Measurements from ENCODE around the gene ANXA8.

The ANXA8 gene

GRCh38 chr10:47445720-47446119 is 38.2 kb downstream of the ANXA8 start:
- DNase-seq: no peak

DNA sequence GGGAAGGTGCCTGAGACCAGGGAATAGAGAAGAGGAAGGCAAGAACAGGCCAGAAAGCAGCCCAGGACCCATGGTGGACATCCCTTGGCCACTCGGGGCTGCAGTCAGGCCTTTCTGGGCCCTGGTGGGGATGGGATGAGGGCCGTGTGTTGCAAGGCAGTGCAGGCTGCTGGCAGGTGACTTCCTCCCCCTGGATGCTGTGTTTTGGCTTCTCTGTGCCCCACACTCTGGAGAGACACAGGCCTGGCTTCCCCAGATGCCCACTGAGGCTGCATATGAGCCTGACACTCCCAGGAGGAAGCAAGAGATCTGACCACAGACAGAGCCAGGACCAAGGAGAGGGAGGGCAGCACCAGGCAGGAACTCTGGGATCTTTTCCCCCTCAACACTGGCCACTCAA is 39.9 kb downstream of the ANXA8 start:
- DNase-seq: no peak

DNA sequence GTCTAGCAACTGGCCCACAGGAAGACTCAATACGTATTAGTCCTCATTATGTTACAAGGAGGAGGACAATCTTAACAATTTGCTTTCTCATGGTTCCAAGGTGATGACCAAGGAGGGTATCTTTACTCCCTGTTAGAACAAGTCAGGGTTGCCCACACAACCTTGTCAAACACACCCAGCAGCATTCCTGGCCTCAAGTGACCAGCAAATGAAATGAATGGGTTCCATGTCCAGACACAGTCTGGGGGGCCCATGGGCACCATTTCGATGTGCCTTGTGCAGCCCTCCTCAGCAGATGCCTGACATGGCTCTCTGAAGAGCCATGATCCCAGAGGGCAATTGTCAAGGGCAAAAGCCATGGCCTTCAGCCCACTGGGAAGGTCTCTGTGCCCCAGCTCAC is 40.8 kb downstream of the ANXA8 start:
- no peak for DNase-seq

GRCh38 chr10:47442351-47442750 is 41.6 kb downstream of the ANXA8 start:
- no peak for DNase-seq

DNA sequence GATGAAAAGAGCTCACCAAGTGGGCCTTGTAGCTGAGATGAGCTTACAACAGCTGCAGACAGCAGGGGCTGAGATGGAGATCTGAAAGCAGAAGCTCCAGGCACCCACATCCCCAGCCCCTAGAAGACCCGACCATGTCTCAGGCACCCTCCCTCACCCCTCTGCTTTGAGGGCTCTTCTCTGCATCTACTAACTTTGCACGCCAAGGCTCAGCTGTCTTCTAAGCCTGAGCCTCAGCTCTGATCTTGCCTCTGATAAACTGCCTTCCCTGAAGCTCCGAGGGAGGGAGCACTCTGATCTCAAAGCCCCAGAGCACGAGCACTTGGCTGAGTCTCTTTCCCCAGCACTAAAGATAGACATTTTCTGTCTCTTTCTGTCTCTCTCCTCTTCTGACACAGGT is 42.0 kb downstream of the ANXA8 start:
- DNase-seq: no peak

- DNase-seq: no peak
Observed at GRCh38 chr10:47440207-47440606, 43.7 kb downstream of the ANXA8 start.

GRCh38 chr10:47438857-47439474 is 44.9 kb downstream of the ANXA8 start:
- no peak for DNase-seq

DNA sequence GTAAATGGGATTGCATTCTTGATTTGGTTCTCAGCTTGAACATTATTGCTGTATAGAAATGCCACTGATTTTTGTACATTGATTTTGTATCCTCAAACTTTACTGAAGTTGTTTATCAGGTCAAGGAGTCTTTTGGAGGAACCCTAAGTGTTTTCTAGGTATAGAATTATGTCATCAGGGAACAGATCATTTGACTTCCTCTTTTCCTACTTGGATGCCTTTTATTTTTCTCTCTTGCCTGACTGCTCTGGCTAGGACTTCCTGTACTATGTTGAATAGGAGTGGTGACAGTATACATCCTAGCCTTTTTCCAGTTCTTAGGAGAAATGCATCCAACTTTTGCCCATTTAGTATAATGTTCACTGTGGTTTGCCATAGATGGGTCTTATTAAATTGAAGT is 48.8 kb downstream of the ANXA8 start:
- no peak for DNase-seq

DNA sequence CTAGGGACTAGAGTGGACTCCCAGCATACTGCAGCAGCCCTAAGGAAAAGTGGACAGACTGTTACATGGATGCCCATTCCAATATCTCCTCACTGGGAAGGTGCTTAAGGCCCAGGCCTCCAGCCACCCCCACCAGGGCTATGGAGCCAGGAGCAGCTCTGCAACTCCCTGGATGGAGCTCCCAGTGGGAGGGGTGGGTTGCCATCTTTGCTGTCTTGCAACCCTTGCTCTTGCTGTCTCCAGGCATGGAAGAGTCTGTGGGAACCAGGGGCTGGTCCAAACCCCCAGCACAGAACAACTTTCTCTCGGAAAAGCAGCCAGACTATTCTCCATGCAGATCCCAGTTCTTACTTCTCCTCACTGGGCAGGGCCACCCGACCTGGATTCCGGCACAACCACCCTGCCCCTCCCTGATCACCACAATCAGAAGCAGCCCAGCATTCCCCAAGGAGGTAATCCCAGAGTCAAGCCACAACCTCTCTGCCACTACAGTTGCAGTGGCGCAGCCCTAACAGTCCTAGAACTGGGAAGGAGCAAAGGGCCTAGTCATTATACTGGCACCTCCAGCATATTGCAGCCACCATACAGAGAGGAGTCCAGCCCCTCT is 58.0 kb downstream of the ANXA8 start:
- DNase-seq: peak; percentile 28

DNA sequence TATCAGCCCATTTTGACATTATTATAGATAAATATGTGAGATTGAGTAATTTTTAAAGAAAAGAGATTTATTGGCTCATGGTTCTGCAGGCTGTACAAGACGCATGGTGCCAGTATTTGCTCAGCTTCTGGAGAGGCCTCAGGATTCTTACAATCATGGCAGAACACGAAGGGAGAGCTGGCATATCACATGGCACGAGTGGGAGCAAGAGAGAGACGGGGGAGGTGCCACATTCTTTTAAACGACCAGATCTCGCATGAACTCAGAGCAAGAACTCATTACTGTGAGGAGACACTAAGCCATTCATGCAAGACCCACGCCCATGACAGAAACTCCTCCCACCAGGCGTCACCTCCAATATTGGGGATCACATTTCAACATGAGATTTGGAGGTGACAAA is 59.7 kb downstream of the ANXA8 start:
- no peak for DNase-seq

- DNase-seq: no peak
Observed at GRCh38 chr10:47423476-47423875, 60.4 kb downstream of the ANXA8 start.

GRCh38 chr10:47421057-47421952 is 62.6 kb downstream of the ANXA8 start:
- no peak for DNase-seq

- DNase-seq: no peak
Observed at GRCh38 chr10:47420305-47421056, 63.4 kb downstream of the ANXA8 start.

DNA sequence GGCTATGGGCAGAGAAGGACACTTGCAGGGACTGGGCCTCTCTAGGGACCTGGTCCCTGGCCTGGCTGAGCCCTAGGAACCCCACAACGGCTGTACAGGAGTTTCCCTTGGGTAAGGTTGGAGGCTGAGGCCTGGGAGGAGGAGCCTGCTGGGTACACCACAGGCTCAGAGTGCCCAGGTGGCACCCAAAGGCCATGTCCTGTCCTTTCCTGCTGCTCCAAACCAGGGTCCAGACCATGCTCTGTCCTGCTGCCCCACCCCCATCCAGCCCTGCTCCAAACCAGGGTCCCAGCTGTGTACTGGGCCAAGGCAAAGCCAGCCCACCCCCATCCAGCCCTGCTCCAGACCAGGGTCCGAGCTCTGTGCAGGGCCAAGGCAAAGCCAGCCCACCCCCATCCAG is 64.5 kb downstream of the ANXA8 start:
- DNase-seq: no peak

DNA sequence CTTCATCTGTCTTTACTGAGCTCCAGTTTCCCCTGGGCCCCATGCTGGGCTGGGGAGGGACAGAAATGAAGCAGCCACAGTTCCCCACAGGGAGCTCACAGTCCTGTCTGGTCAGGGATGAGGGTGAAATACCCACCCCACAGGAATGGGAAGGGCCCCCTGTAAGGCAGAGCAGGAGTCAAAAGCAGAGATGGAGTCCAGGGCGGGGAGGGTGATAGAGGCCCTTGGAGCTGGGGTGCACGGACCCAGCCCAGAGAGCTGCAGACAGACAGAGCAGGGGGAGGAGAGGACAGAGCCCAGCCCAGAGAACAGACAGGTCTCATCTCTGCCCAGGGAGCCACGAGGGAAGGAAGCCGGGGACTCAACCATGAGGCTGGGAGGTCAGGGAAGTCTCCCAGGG is 64.9 kb downstream of the ANXA8 start:
- no peak for DNase-seq

DNA sequence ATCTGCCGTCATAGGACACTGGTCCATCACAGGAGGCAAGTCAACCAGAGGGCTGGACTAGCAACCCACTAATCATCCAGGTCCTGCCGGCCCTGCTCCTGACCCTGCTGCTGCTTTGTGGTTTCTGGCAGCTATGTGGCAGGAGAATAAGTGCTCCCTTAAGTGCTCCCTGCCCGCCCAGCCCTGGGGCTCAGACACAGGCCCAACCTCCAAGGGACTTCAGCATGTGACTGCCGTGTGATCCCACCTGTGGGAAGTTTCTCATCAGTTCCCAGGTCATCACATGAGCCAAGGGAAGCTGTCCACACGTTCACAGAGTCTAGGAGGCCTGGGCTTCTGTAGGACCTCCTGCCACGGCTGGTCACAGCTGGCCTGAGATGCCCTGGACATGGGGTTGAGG is 65.6 kb downstream of the ANXA8 start:
- DNase-seq: no peak

All from activated CD8-positive, alpha-beta memory T cell treated with anti-CD3 and anti-CD28 coated beads for 24 hours (primary cell).